Measurements from ENCODE around the gene CALM1.

GRCh38 chr14:90378249-90378648 is 18.6 kb upstream of the CALM1 start:
- no peak for TF ChIP-seq CTCF (IDR thresholded peaks at IDR 0.05)
- TF ChIP-seq POLR2A (IDR thresholded peaks at IDR 0.05) = no peak
